K562 (cell line): Measurements from ENCODE around the gene EVA1B. TPM values are rescaled to one million over a fixed set of nuclear protein-coding genes. Genes with fewer than 3 reads are reported as not detected.

Source experiments
- HIVEP1 ChIP-seq: fragments of 250-450 bp; sonication (Bioruptor Pico); IDR thresholded peaks from 2 replicates; pipeline ENCODE4 v1.4.0; 2020; ENCODE audit warnings: mild to moderate bottlenecking
- KLF6 ChIP-seq: fragments of 250-450 bp; sonication (Bioruptor Pico); IDR thresholded peaks from 2 replicates; pipeline ENCODE4 v1.4.0; 2020; ENCODE audit warnings: mild to moderate bottlenecking, moderate library complexity, borderline replicate concordance
- MAFG ChIP-seq: fragments of 450-650 bp; conservative IDR thresholded peaks from 2 replicates; pipeline ENCODE4 v1.6.1; 2016; ENCODE audit warnings: missing genetic modification characterization, missing compliant biosample characterization
- MCM2 ChIP-seq: fragments of 450-650 bp; IDR thresholded peaks from 2 replicates; pipeline ENCODE4 v1.6.1; 2017; ENCODE audit warnings: low read depth, mild to moderate bottlenecking
- MYNN ChIP-seq, 2 experiments: sonication (generic); formaldehyde crosslinking in 1 of 2; IDR thresholded peaks; 2 replicates each; pipeline versions ENCODE4 v1.5.0 to v1.6.1; 2016 to 2020; ENCODE audit warnings: antibody characterized with exemption in 1 of 2, missing genetic modification reagents in 1 of 2
- NCOA2 ChIP-seq, 2 experiments: fragments of 450-650 bp; IDR thresholded peaks; 2 replicates each; pipeline ENCODE4 v1.6.1; 2018; ENCODE audit warnings: mild to moderate bottlenecking in 2 of 2, moderate library complexity in 1 of 2; ENCODE audit not compliant: partially characterized antibody in 2 of 2
- REST ChIP-seq, 2 experiments: fragments of 450-650 bp; formaldehyde crosslinking in 1 of 2; IDR thresholded peaks; 2 replicates each; pipeline versions ENCODE4 v1.4.0 to v1.6.1; 2014 to 2020; ENCODE audit warnings: mild to moderate bottlenecking in 2 of 2, borderline replicate concordance in 1 of 2, low read depth in 1 of 2
- SIX5 ChIP-seq, 2 experiments: IDR thresholded peaks; 2 replicates each; pipeline ENCODE4 v1.6.1; 2011; ENCODE audit warnings: low read length in 2 of 2, borderline replicate concordance in 1 of 2, low read depth in 1 of 2, mild to moderate bottlenecking in 1 of 2, moderate library complexity in 1 of 2; ENCODE audit not compliant: insufficient read depth in 1 of 2
- ZEB2 ChIP-seq: fragments of 450-650 bp; IDR thresholded peaks from 2 replicates; pipeline ENCODE4 v1.6.1; 2016
- ZNF830 ChIP-seq: fragments of 250-450 bp; sonication (Bioruptor Pico); IDR thresholded peaks from 2 replicates; pipeline ENCODE4 v1.5.0; 2021; ENCODE audit warnings: mild to moderate bottlenecking
- polyA plus RNA-seq, 8 experiments: library from polyadenylated mRNA; depleted of rRNA in 4 of 8; stranded (reverse) in 5 of 8; unstranded in 3 of 8; fragments of >200 nt; fragmentation: Nextera tagmentation in 2 of 8; fragmentation: Illumina TruSeq in 1 of 8; extraction: Ambion mirVana in 2 of 8; extraction: Trizol in 1 of 8; gene quantifications; 2 replicates each; pipeline versions ENCODE4 v1.2.1 to v1.2.3, GENCODE V29; 2011 to 2014; ENCODE audit warnings: inconsistent platforms in 1 of 8, missing spikeins in 1 of 8
- total RNA-seq, 7 experiments: library from RNA; depleted of rRNA in 6 of 7; stranded (reverse); fragments of >200 nt in 6 of 7; fragmentation: Illumina TruSeq in 2 of 7; extraction: Trizol in 2 of 7; gene quantifications; 2 replicates each; pipeline versions ENCODE4 v1.2.1 to v1.2.3, GENCODE V29; 2011 to 2021; ENCODE audit warnings: low replicate concordance in 1 of 7
- TF ChIP-seq, protein P1 (sequence below), 3 experiments: fragments of 200-800 bp in 1 of 3; sonication (Bioruptor generic) in 1 of 3; sonication (generic) in 1 of 3; formaldehyde crosslinking in 1 of 3; IDR thresholded peaks; 2 replicates each; pipeline versions ENCODE4 v1.6.1 to v1.8.0; 2016 to 2022; ENCODE audit warnings: mild to moderate bottlenecking in 2 of 3, missing compliant biosample characterization in 2 of 3, missing genetic modification characterization in 2 of 3, missing genetic modification reagents in 1 of 3
- TF ChIP-seq, protein P2 (sequence below): fragments of 250-450 bp; sonication (Bioruptor Pico); IDR thresholded peaks from 2 replicates; pipeline ENCODE4 v1.4.0; 2020

Gene EVA1B
- total and polyA plus RNA-seq, 9 of the 15 experiments (the other 6 are each of a cell fraction or from before 2014, with no cell fraction given), result 0.08 to 65.7 (median 2.4) TPM

DNA sequence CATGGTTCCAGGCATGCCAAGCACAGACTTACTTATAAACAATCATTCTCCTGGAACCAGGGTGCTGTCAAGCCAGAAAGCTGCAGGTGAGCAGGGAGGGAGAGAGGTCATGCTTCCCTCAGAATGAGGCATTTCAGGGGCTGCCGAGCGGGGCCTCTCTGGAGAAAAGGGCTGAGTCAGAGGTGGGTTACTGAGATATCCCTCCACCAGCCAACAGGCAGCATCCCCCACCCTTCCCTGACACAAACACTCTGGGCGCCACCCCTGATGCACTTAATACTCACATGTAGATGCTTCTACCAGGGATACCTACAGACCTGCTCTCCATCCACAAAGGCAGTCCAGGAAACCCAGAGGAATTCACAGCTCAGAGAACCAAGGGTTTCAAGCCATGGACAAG, 49.2 kb upstream of the EVA1B start (continued):
- TF ChIP-seq, protein P1, sequence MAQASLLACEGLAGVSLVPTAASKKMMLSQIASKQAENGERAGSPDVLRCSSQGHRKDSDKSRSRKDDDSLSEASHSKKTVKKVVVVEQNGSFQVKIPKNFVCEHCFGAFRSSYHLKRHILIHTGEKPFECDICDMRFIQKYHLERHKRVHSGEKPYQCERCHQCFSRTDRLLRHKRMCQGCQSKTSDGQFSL (CRISPR knock-in tag; IDR thresholded peaks at IDR 0.05), result no peak
- TF ChIP-seq, protein P1 (tag; IDR thresholded peaks at IDR 0.05), result 0 out of 4 replicates have a peak, but pooled peaks of 1 of the 2 experiments have one; percentile 3
- TF ChIP-seq REST (IDR thresholded peaks at IDR 0.05; ENCODE audit: borderline replicate concordance), result no peak
- no peak for TF ChIP-seq REST (CRISPR knock-in tag; IDR thresholded peaks at IDR 0.05; ENCODE audit: low read depth)
- no peak for TF ChIP-seq KLF6 (CRISPR knock-in tag)
- TF ChIP-seq, protein P2, sequence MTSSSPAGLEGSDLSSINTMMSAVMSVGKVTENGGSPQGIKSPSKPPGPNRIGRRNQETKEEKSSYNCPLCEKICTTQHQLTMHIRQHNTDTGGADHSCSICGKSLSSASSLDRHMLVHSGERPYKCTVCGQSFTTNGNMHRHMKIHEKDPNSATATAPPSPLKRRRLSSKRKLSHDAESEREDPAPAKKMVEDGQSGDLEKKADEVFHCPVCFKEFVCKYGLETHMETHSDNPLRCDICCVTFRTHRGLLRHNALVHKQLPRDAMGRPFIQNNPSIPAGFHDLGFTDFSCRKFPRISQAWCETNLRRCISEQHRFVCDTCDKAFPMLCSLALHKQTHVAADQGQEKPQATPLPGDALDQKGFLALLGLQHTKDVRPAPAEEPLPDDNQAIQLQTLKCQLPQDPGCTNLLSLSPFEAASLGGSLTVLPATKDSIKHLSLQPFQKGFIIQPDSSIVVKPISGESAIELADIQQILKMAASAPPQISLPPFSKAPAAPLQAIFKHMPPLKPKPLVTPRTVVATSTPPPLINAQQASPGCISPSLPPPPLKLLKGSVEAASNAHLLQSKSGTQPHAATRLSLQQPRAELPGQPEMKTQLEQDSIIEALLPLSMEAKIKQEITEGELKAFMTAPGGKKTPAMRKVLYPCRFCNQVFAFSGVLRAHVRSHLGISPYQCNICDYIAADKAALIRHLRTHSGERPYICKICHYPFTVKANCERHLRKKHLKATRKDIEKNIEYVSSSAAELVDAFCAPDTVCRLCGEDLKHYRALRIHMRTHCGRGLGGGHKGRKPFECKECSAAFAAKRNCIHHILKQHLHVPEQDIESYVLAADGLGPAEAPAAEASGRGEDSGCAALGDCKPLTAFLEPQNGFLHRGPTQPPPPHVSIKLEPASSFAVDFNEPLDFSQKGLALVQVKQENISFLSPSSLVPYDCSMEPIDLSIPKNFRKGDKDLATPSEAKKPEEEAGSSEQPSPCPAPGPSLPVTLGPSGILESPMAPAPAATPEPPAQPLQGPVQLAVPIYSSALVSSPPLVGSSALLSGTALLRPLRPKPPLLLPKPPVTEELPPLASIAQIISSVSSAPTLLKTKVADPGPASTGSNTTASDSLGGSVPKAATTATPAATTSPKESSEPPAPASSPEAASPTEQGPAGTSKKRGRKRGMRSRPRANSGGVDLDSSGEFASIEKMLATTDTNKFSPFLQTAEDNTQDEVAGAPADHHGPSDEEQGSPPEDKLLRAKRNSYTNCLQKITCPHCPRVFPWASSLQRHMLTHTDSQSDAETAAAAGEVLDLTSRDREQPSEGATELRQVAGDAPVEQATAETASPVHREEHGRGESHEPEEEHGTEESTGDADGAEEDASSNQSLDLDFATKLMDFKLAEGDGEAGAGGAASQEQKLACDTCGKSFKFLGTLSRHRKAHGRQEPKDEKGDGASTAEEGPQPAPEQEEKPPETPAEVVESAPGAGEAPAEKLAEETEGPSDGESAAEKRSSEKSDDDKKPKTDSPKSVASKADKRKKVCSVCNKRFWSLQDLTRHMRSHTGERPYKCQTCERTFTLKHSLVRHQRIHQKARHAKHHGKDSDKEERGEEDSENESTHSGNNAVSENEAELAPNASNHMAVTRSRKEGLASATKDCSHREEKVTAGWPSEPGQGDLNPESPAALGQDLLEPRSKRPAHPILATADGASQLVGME, result no peak
- no peak for TF ChIP-seq ZEB2
- TF ChIP-seq MAFG (tag), result peak; percentile 56
- 0 out of 2 replicates have a peak, but pooled peaks have one; percentile 51 for TF ChIP-seq MYNN (IDR thresholded peaks at IDR 0.05)
- TF ChIP-seq MYNN (CRISPR knock-in tag; IDR thresholded peaks at IDR 0.05), result no peak
- TF ChIP-seq HIVEP1, result no peak
- TF ChIP-seq SIX5 (IDR thresholded peaks at IDR 0.05; ENCODE audit: borderline replicate concordance in 1 of 2, insufficient read depth in 1 of 2, low read depth in 1 of 2, low read length in 2 of 2), result no peak
- no peak for TF ChIP-seq MCM2
- TF ChIP-seq ZNF830, result no peak
- no peak for TF ChIP-seq NCOA2 (IDR thresholded peaks at IDR 0.05; ENCODE audit: partially characterized antibody in 2 of 2)
